T-cell (primary cell): ENCODE measurements around the gene ZC3H13. TPM values are rescaled to one million over a fixed set of nuclear protein-coding genes. Genes with fewer than 3 reads are reported as not detected.

ENCODE experiments used
- ATAC-seq, 4 experiments: fragments of 200-7000 bp in 3 of 4; fragments of 150-1000 bp in 1 of 4; cut with Tn5 transposase; replicated peaks in 1 of 4; 1 replicate in 3 of 4; 2 replicates in 1 of 4; pipeline ENCODE4 v1.10.0; 2021; ENCODE audit warnings: moderate library complexity in 3 of 4, mild to moderate bottlenecking in 2 of 4, moderate number of reproducible peaks in 1 of 4
- CTCF ChIA-PET, 2 donors: fragments of 300-600 bp; sonication (Branson Sonifier 250); formaldehyde crosslinking; loops; one replicate each; lab custom pipeline; 2022; ENCODE audit warnings: antibody characterized with exemption in 2 of 2; lab: Charles Lee
- POLR2A ChIA-PET, 2 donors: fragments of 300-600 bp; sonication (Branson Sonifier 250); formaldehyde crosslinking; loops; one replicate each; lab custom pipeline; 2022; ENCODE audit warnings: antibody characterized with exemption in 2 of 2; lab: Charles Lee
- DNase-seq, 35 experiments: peaks; one replicate each; pipeline versions ENCODE4 v3.0.0 to v3.0.0-alpha.2; 2013 to 2023
- H3K27ac ChIP-seq: one replicate; pipeline ENCODE4 v1.5.1; 2013; ENCODE audit warnings: low read length
- H3K27me3 ChIP-seq, 2 experiments: replicated peaks in 1 of 2; 1 replicate in 1 of 2; 2 replicates in 1 of 2; pipeline versions ENCODE4 v1.6.1 to v1.7.0; 2013; ENCODE audit warnings: low read length in 1 of 2, mixed read lengths in 1 of 2; ENCODE audit not compliant: control insufficient read depth in 2 of 2, insufficient read depth in 2 of 2; ENCODE audit errors: extremely low read depth in 1 of 2
- H3K36me3 ChIP-seq, 2 donors: 1 replicate in 1 of 2; 2 replicates in 1 of 2; pipeline versions ENCODE4 v1.6.1 to v1.7.0; 2013; ENCODE audit warnings: low read length in 1 of 2; ENCODE audit not compliant: control insufficient read depth in 2 of 2, insufficient read depth in 1 of 2; ENCODE audit errors: extremely low read depth in 1 of 2
- H3K4me1 ChIP-seq, 2 experiments: 1 replicate in 1 of 2; 2 replicates in 1 of 2; pipeline versions ENCODE4 v1.6.1 to v1.7.0; 2013; ENCODE audit warnings: low read length in 2 of 2, mixed read lengths in 1 of 2; ENCODE audit not compliant: insufficient read depth in 2 of 2, control insufficient read depth in 1 of 2; ENCODE audit errors: extremely low read depth in 1 of 2
- H3K4me3 ChIP-seq, 2 donors: 1 replicate in 1 of 2; 2 replicates in 1 of 2; pipeline versions ENCODE4 v1.5.1 to v1.7.0; 2013; ENCODE audit warnings: mild to moderate bottlenecking in 2 of 2, low read length in 1 of 2, moderate library complexity in 1 of 2; ENCODE audit not compliant: control insufficient read depth in 1 of 2; ENCODE audit errors: extremely low read depth in 1 of 2
- H3K9me3 ChIP-seq: 2 replicates; pipeline ENCODE4 v1.7.0; 2013
- H3K27ac Mint-ChIP-seq, 2 donors: one replicate each; pipeline ENCODE4 v1.8.0; 2020 to 2021; ENCODE audit warnings: mild to moderate bottlenecking in 2 of 2, mixed read lengths in 2 of 2
- H3K27me3 Mint-ChIP-seq, 2 donors: one replicate each; pipeline ENCODE4 v1.8.0; 2021 to 2022; ENCODE audit warnings: mixed read lengths in 2 of 2
- H3K36me3 Mint-ChIP-seq: one replicate; pipeline ENCODE4 v1.8.0; 2021; ENCODE audit warnings: mixed read lengths
- H3K4me1 Mint-ChIP-seq, 3 donors: one replicate each; pipeline ENCODE4 v1.8.0; 2020 to 2022; ENCODE audit warnings: mixed read lengths in 3 of 3, mild to moderate bottlenecking in 1 of 3
- H3K4me3 Mint-ChIP-seq, 3 donors: one replicate each; pipeline ENCODE4 v1.8.0; 2020 to 2022; ENCODE audit warnings: mild to moderate bottlenecking in 3 of 3, mixed read lengths in 3 of 3, moderate library complexity in 3 of 3
- H3K9me3 Mint-ChIP-seq, 3 donors: one replicate each; pipeline ENCODE4 v1.8.0; 2020 to 2022; ENCODE audit warnings: mixed read lengths in 3 of 3
- WGBS: methylation state at CpG from one replicate; pipeline ENCODE4 v1.1.5; 2013; ENCODE audit warnings: missing lambda C conversion rate; ENCODE audit not compliant: insufficient coverage; 5-methylcytosine and 5-hydroxymethylcytosine counted together
- total RNA-seq, 35 experiments: library from RNA in 6 of 35; stranded (reverse) in 6 of 35; fragments of 120-200 nt in 1 of 35; gene quantifications; one replicate each; pipeline versions ENCODE4 v1.2.1 to v1.2.4 and lab custom pipeline; 2013 to 2026

The ZC3H13 gene
- total RNA-seq, 5 donors from 2014 or later (not counting 1 experiment from before 2014, with no cell fraction given) = 41.9 to 61.5 (median 58.4) TPM

GRCh38 chr13:45918597-45918996 lies 133.9 kb downstream of the ZC3H13 start:
- no peak for ATAC-seq
- CTCF ChIA-PET = no interaction called here
- H3K4me3 Mint-ChIP-seq = no peak overlapping the region

GRCh38 chr13:45917019-45917418 lies 135.5 kb downstream of the ZC3H13 start:
- Histone ChIP-seq H3K27ac (no peak overlapping the region), H3K27me3 (peaks cover 0 to 2% of the 10 kb centered on the region in 2 experiments), H3K4me3 (no peak overlapping the region), H3K36me3 (no peaks in the 10 kb centered on the region), H3K9me3 (no peaks in the 10 kb centered on the region), H3K4me1 (no peaks in the 10 kb centered on the region)
- H3K4me3 Mint-ChIP-seq = no peak overlapping the region
- no peaks in the 10 kb centered on the region for H3K9me3 Mint-ChIP-seq
- no peaks in the 10 kb centered on the region for H3K4me1 Mint-ChIP-seq
- no peaks in the 10 kb centered on the region for H3K36me3 Mint-ChIP-seq
- POLR2A ChIA-PET = no interaction called here
- no peak for DNase-seq
- H3K27me3 Mint-ChIP-seq = peaks cover 0 to 4% of the 10 kb centered on the region in 2 donors
- H3K27ac Mint-ChIP-seq = no peak overlapping the region
- ATAC-seq = no peak
- CTCF ChIA-PET = no interaction called here

More at GRCh38 chr13:45918597-45918996, 133.9 kb downstream of the ZC3H13 start:
- DNase-seq = no peak
- peaks cover 0 to 2% of the 10 kb centered on the region in 2 experiments for H3K27me3 ChIP-seq
- no peak overlapping the region for H3K4me3 ChIP-seq
- no peaks in the 10 kb centered on the region for H3K9me3 Mint-ChIP-seq
- no peak overlapping the region for H3K27ac Mint-ChIP-seq
- no peaks in the 10 kb centered on the region for H3K36me3 ChIP-seq
- H3K9me3 ChIP-seq = no peaks in the 10 kb centered on the region
- POLR2A ChIA-PET = interaction anchor here in 1 of 2 donors (0.6 kb wide), 1 partner anchor 22 kb away, joined by 3 read pairs; no protein-coding TSS in a partner anchor
- H3K27ac ChIP-seq = no peak overlapping the region
- 91% methylated on average over 3 of the region's 3 CpGs for WGBS
- H3K4me1 ChIP-seq = no peaks in the 10 kb centered on the region
- no peaks in the 10 kb centered on the region for H3K4me1 Mint-ChIP-seq
- no peaks in the 10 kb centered on the region for H3K36me3 Mint-ChIP-seq
- peaks cover 0 to 4% of the 10 kb centered on the region in 2 donors for H3K27me3 Mint-ChIP-seq

DNA sequence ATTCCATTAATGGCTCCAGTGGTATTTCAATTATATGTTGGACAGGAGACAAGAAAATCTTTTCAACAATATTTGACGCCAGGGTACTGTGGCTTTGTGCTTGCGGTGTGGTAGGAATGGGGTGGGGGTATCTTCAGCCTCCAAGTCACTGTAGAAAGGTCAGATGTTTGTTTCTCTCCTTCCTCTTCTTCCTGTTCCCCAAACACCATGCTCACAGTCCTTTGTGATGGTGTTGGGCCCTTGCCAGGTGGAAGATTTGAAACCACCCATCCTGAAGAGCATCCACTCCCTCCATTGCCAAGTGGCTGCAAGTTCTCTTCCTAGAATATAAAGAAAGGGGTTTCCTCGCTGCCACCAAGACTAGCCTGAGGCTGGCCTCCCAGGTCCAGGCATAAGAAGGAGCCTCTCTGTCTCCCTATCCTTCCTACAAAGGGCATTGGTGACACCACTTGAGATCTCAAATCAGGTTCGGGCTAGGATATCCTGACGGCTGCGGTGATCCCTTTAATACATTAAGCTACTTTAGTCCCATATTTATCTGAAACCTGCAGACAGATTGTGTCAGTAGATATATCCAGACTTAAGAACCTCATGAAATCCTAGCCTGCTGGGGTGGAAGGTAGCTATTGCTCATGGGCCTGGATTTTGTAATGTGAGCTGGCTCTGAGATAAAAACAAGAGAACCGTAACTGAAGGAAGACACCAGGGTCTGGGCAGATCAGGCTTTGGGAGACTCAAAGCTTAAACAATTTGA lies 136.7 kb downstream of the ZC3H13 start:
- no peaks in the 10 kb centered on the region for H3K36me3 ChIP-seq
- no peaks in the 10 kb centered on the region for H3K36me3 Mint-ChIP-seq
- H3K9me3 Mint-ChIP-seq = no peaks in the 10 kb centered on the region
- H3K27me3 Mint-ChIP-seq = no peaks in the 10 kb centered on the region
- no peaks in the 10 kb centered on the region for H3K4me1 ChIP-seq
- H3K27me3 ChIP-seq = no peaks in the 10 kb centered on the region
- H3K27ac ChIP-seq = no peak overlapping the region
- H3K4me1 Mint-ChIP-seq = no peaks in the 10 kb centered on the region
- H3K9me3 ChIP-seq = no peaks in the 10 kb centered on the region
- ChIA-PET POLR2A (interaction anchor here in 1 of 2 donors (0.6 kb wide), 1 partner anchor 337 kb away, joined by 3 read pairs; no protein-coding TSS in a partner anchor), CTCF (no interaction called here)
- no peak overlapping the region for H3K4me3 Mint-ChIP-seq
- H3K27ac Mint-ChIP-seq = no peak overlapping the region
- ATAC-seq = no peak
- no peak for DNase-seq
- WGBS = no CpG with 5 or more reads among the region's 7 CpGs
- no peak overlapping the region for H3K4me3 ChIP-seq

GRCh38 chr13:45909673-45910072 lies 142.9 kb downstream of the ZC3H13 start:
- H3K27ac Mint-ChIP-seq = no peak overlapping the region
- WGBS = 69% methylated on average over 6 of the region's 7 CpGs
- Histone ChIP-seq H3K4me1 (no peaks in the 10 kb centered on the region), H3K9me3 (no peaks in the 10 kb centered on the region), H3K4me3 (no peak overlapping the region), H3K27ac (no peak overlapping the region), H3K27me3 (peaks cover 0 to 4% of the 10 kb centered on the region in 2 experiments), H3K36me3 (no peaks in the 10 kb centered on the region)
- CTCF ChIA-PET = no interaction called here
- H3K9me3 Mint-ChIP-seq = no peaks in the 10 kb centered on the region
- no peaks in the 10 kb centered on the region for H3K4me1 Mint-ChIP-seq
- DNase-seq = no peak
- no peak for ATAC-seq
- no peaks in the 10 kb centered on the region for H3K27me3 Mint-ChIP-seq
- no peak overlapping the region for H3K4me3 Mint-ChIP-seq
- H3K36me3 Mint-ChIP-seq = no peaks in the 10 kb centered on the region
- POLR2A ChIA-PET = no interaction called here

DNA sequence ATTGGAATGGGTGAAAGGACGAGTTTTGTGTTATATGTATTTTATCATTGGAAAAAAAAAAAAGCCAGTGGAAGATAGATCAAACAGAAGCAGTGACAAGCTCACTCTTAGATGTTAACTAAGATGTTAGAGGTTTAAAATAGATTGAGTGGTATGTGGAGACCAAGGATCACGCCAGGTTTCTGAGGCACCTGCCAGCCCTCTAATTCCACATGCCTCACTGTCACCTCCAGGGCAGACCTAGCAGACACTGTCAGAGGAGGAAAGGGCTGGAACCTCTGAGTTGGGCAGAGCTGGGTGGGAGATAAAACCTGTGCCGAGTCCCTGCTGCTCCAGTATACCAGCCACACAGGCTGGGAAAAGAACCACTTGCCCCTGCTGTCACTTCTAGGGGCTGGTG lies 143.5 kb downstream of the ZC3H13 start:
- no peak overlapping the region for H3K4me3 ChIP-seq
- H3K4me1 ChIP-seq = no peaks in the 10 kb centered on the region
- H3K27me3 Mint-ChIP-seq = no peaks in the 10 kb centered on the region
- H3K27ac Mint-ChIP-seq = no peak overlapping the region
- H3K4me3 Mint-ChIP-seq = no peak overlapping the region
- H3K9me3 Mint-ChIP-seq = no peaks in the 10 kb centered on the region
- ChIA-PET CTCF (no interaction called here), POLR2A (no interaction called here)
- H3K27ac ChIP-seq = no peak overlapping the region
- DNase-seq = no peak
- no peaks in the 10 kb centered on the region for H3K36me3 Mint-ChIP-seq
- WGBS = 100% methylated on average over 1 of the region's 3 CpGs
- H3K27me3 ChIP-seq = peaks cover 0 to 4% of the 10 kb centered on the region in 2 experiments
- ATAC-seq = no peak
- no peaks in the 10 kb centered on the region for H3K9me3 ChIP-seq
- H3K36me3 ChIP-seq = no peaks in the 10 kb centered on the region
- H3K4me1 Mint-ChIP-seq = no peaks in the 10 kb centered on the region

GRCh38 chr13:45907503-45907902 lies 145.0 kb downstream of the ZC3H13 start:
- H3K4me1 ChIP-seq = no peaks in the 10 kb centered on the region
- POLR2A ChIA-PET = no interaction called here
- H3K27me3 ChIP-seq = peaks cover 0 to 4% of the 10 kb centered on the region in 2 experiments
- no peaks in the 10 kb centered on the region for H3K36me3 ChIP-seq
- DNase-seq = no peak
- Mint-ChIP-seq H3K4me3 (no peak overlapping the region), H3K27ac (no peak overlapping the region), H3K9me3 (no peaks in the 10 kb centered on the region), H3K36me3 (no peaks in the 10 kb centered on the region), H3K4me1 (no peaks in the 10 kb centered on the region), H3K27me3 (no peaks in the 10 kb centered on the region)
- no peaks in the 10 kb centered on the region for H3K9me3 ChIP-seq
- CTCF ChIA-PET = interaction anchor here in 1 of 2 donors (0.6 kb wide), 1 partner anchor 867 kb away, joined by 3 read pairs; no protein-coding TSS in a partner anchor
- 87% methylated on average over 7 of the region's 11 CpGs for WGBS
- H3K27ac ChIP-seq = no peak overlapping the region
- H3K4me3 ChIP-seq = no peak overlapping the region
- no peak for ATAC-seq
